DND-41 (cell line): ENCODE data around the gene KLHL11.

ENCODE experiments used
- EZH2 ChIP-seq: IDR thresholded peaks from 3 replicates; pipeline ENCODE4 v1.6.1; 2012; ENCODE audit warnings: borderline replicate concordance, low read depth, mild to moderate bottlenecking, moderate library complexity, low read length, inconsistent platforms; ENCODE audit not compliant: severe bottlenecking
- TF ChIP-seq, protein P1 (sequence below): IDR thresholded peaks from 2 replicates; pipeline ENCODE4 v1.5.1; 2012; ENCODE audit warnings: borderline replicate concordance, low read length, moderate library complexity, mild to moderate bottlenecking; ENCODE audit not compliant: poor library complexity, severe bottlenecking; ENCODE audit errors: extremely low read depth

DNA sequence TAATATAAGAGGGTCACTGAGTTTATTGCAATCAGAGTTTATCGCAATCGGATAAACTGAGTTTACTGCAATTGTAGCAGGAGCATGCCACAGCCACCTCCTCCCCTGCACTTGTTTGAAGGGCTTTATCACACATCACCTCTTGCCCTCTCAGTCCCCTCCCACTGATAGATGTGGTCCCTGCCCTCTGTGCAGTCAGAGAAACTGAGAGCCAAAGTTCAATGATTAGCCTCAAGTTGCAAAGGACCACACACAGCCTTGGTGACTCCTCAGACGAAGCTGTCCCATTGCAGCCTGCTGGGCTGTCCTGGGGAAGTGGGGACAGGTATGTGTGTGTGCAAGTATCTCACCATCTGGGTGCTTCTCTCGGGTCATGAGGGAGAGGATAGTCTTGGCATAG lies 39.9 kb upstream of the KLHL11 start:
- TF ChIP-seq, protein P1, sequence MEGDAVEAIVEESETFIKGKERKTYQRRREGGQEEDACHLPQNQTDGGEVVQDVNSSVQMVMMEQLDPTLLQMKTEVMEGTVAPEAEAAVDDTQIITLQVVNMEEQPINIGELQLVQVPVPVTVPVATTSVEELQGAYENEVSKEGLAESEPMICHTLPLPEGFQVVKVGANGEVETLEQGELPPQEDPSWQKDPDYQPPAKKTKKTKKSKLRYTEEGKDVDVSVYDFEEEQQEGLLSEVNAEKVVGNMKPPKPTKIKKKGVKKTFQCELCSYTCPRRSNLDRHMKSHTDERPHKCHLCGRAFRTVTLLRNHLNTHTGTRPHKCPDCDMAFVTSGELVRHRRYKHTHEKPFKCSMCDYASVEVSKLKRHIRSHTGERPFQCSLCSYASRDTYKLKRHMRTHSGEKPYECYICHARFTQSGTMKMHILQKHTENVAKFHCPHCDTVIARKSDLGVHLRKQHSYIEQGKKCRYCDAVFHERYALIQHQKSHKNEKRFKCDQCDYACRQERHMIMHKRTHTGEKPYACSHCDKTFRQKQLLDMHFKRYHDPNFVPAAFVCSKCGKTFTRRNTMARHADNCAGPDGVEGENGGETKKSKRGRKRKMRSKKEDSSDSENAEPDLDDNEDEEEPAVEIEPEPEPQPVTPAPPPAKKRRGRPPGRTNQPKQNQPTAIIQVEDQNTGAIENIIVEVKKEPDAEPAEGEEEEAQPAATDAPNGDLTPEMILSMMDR, result no peak
- TF ChIP-seq EZH2, result no peak
